NCI-H1092 treated with DMSO at 0.1 percent for 48 hours (cell line): ENCODE results near the gene RAB11B.
"Not testable (repeated sequence)": the region's sequence is repeated elsewhere in the genome, so short reads cannot be mapped to it uniquely, and the experiment has no call there.

Experiments
- DNase-seq: peaks from one replicate; lab custom pipeline; 2025; lab: John Stamatoyannopoulos, UW

Gene RAB11B

GRCh38 chr19:8370176-8371010, 19.8 kb upstream of the RAB11B start:
- DNase-seq: no peak

DNA sequence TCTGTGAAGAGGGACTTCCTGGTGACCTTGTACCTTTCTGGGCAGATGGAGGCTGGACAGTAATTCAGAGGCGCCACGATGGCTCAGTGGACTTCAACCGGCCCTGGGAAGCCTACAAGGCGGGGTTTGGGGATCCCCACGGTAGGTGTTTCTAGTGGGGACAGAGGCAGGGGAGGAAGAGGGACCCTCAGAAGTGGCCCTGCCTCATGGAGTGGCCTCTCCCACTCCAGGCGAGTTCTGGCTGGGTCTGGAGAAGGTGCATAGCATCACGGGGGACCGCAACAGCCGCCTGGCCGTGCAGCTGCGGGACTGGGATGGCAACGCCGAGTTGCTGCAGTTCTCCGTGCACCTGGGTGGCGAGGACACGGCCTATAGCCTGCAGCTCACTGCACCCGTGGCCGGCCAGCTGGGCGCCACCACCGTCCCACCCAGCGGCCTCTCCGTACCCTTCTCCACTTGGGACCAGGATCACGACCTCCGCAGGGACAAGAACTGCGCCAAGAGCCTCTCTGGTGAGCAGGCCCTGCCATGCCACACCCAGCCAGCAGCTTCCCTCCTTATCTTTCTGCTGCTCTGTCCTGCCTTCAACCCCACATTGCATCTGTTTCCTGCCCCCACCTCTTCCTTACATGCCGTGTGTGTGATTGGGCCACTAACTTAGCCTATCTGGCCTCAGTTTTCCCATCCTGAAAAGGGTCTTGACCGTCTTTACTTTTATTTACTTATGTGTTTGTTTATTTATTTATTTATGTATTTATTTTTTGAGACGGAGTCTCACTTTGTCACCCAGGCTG, 19.0 kb upstream of the RAB11B start:
- no peak for DNase-seq

- DNase-seq: no peak
Measured at GRCh38 chr19:8373867-8374813, 16.0 kb upstream of the RAB11B start.

DNA sequence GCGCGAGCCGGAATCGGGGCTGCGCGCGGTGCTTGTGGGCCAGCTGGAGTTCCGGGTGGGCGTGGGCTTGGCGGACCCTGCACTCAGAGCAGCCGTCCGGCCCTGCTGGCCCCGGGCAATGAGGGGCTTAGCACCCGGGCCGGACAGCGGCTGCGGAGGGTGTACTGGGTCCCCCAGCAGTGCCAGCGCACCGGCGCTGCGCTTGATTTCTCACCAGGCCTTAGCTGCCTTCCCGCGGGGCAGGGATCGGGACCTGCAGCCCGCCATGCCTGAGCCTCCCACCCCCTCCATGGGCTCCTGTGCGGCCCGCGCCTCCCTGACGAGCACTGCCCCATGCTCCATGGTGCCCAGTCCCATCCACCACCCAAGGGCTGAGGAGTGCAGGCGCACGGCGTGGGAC, 14.4 kb upstream of the RAB11B start:
- DNase-seq: not testable (repeated sequence)

- DNase-seq: not testable (repeated sequence)
Measured at GRCh38 chr19:8376373-8376974, 13.7 kb upstream of the RAB11B start.

GRCh38 chr19:8377598-8377997, 12.6 kb upstream of the RAB11B start:
- no peak for DNase-seq

- not testable (repeated sequence) for DNase-seq
Measured at GRCh38 chr19:8379156-8379891, 10.8 kb upstream of the RAB11B start.

DNA sequence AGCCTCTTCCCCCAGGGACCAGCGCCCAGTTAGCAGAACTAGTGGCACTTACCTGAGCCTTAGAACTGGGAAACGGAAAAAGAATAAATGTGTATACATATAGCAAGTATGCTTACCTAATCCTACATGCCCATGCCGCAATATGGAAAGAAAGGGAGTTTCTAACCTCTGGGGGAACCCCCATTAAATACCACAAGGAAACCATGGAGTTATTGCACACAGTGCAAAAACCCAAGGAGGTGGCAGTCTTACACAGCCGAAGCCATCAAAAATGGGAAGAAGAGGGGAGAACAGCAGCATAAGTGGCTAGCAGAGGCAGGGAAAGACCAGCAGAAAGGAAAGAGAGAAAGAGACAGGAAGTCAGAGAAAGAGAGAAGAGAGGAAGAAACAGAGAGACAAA, 5.6 kb upstream of the RAB11B start:
- DNase-seq: not testable (repeated sequence)

GRCh38 chr19:8385103-8385502, 5.1 kb upstream of the RAB11B start:
- not testable (repeated sequence) for DNase-seq

GRCh38 chr19:8385566-8385965, 4.6 kb upstream of the RAB11B start:
- not testable (repeated sequence) for DNase-seq

GRCh38 chr19:8386419-8386818, 3.7 kb upstream of the RAB11B start:
- not testable (repeated sequence) for DNase-seq

DNA sequence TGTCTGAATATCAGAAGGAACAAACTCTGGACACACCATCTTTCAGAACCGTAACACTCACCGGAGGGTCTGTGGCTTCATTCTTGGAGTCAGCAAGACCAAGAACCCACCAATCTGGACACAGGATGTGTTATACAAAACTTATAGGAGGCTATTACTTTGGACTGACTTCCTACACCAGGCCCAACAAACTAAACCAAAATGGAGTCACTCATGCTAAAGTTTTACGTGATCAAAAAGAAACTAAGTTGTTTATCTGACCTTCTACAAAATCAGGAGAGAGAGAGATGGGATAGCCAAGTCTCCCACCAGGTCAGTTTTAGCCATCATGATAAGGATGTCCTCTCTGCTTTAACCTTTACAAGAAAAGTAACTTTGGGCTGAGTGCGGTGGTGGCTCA, 3.2 kb upstream of the RAB11B start:
- no peak for DNase-seq

GRCh38 chr19:8387688-8388611, 2.2 kb upstream of the RAB11B start:
- DNase-seq: peak; percentile 13

- no peak for DNase-seq
Measured at GRCh38 chr19:8388612-8388958, 1.6 kb upstream of the RAB11B start.

DNA sequence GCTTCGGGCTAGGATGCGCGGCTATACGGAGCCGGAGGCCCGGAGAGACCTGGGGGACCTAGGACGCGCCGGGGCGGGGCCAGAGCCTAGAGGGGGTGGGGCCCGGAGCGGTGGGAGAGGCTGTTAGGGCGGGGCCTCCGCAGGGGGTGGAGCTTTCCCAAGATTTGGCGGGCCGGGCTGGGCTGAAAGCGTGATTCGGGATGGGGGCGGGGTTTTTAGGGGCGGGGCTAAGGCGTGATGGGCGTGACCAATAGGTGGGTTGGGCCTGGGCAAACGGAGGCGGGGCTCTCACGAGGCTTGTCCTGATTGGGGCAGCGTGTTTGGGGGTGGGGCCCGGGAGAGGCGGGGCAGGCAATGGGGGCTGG, 439 bp downstream of the RAB11B start:
- DNase-seq: peak; percentile 80

GRCh38 chr19:8391198-8392016, 1.2 kb downstream of the RAB11B start:
- no peak for DNase-seq

- DNase-seq: no peak
Measured at GRCh38 chr19:8392017-8392591, 1.9 kb downstream of the RAB11B start.

DNA sequence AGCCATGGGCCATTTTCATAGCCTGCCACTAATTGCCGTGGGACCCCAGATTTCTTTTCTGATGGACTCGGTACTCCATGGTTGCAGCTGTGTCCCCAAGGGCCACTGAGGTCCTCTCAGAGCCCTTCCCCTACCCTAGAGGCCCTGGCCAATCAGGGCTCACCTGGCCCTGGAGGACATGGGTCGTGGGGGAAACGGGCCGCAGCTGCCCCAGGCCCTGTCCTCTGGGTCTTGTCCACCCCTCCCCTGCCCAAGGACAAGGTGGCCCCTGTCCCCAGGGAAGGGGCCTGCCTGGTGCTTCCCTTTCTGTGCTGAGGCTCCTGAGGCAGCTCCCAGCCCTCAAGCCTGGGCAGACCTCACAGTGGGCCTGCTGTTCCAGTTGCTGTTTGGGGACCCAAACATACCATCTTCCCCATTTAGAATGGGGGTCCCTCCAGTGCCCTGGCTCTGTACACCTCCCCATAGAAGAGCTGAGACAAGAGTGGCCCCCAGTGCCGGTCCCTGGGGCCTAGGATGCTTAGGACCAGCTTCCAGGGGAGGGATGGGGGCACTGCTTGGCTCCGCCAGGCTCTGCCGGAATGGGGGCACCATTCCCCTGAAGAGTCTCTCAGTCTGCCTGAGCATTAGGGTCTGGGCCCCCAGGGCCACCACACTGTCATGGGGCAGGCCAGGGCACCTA, 3.2 kb downstream of the RAB11B start:
- no peak for DNase-seq
